Effector CD4-positive, alpha-beta T cell (primary cell): ENCODE measurements around the gene NR1I3.

Experiments
- DNase-seq: peaks from one replicate; pipeline ENCODE4 v3.0.0-alpha.2; 2020

NR1I3 gene

GRCh38 chr1:161217831-161218230 is 20.2 kb downstream of the NR1I3 start:
- DNase-seq: no peak

DNA sequence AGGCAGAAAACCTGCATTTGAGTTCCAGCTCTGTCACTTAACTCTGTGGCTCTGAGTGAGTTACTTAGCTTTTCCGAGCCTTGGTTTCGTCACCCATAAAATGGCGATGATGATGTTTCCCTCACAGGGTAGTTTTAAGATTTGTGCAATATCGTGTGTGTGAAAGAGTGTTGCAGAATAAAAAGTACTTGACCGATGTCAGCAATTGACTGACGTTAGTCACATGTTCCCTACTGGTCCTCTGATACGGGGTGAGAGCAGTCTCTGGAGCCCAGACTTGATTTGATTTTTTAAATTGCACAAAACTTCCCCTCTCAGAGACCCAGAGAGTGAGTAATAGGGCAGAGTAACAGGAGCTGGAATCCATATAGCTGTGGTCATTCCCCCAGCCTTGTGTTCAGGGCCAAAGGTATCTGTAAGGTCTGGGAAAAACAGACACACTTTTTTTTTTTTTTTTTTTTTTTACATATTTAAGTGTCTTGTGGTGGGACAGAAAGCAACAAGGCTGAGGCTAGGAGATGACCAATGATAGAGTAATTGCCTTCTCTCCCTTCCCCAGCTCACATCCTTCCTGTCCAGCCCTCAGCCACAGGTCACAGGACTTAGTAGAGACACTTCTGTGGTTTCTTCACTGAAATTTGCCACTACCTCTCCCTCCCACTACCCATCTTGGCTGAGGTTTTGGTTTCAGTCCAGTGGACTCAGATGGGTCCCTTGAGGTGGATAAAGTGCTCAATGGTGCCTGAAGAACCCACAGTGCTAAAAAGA is 20.9 kb downstream of the NR1I3 start:
- DNase-seq: no peak

GRCh38 chr1:161215076-161215475 is 22.9 kb downstream of the NR1I3 start, which contains the start of gene FCER1G:
Gene FCER1G, plus strand, starts transcription at chr1:161215295. Its CDS starts 27 bp downstream, at chr1:161215322.
- no peak for DNase-seq

DNA sequence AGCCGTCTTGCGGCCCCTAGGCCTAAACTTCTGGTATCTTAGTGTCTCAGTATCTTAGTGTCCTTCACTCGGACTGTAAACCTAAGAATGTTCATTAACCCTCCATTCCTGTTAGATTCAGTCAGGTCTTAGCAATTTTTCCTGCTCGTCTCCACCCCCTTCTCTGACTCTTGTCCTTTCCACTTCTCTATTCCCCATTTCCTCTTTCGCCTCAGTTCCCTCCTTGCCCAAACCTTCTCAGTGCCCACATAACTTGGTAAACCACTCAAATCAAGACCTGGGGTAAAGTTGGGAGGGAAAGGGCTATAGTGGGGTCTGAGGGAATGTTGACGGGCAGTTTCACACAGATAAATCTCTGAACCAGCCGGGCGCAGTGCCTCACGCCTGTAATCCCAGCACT is 23.6 kb downstream of the NR1I3 start:
- no peak for DNase-seq

GRCh38 chr1:161209790-161210409 is 28.1 kb downstream of the NR1I3 start:
- DNase-seq: peak; percentile 64

DNA sequence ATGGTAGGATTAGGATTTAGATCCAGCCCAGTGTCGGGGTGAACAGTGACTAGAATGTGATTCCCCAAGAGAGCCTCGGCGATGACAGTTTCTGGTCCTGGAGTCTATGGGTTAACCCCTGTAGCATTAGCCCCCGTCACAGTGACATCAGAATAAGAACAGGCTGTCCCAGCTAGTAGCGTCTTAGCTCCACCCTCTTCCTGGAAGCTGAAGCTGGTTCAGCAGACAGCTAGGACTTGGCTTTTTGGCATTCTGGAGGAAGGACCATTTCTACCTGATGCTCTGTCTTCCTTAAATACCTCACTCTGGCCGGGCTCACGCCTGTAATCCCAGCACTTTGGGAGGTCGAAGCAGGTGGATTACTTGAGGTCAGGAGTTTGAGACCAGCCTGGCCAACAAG is 30.8 kb downstream of the NR1I3 start:
- no peak for DNase-seq

DNA sequence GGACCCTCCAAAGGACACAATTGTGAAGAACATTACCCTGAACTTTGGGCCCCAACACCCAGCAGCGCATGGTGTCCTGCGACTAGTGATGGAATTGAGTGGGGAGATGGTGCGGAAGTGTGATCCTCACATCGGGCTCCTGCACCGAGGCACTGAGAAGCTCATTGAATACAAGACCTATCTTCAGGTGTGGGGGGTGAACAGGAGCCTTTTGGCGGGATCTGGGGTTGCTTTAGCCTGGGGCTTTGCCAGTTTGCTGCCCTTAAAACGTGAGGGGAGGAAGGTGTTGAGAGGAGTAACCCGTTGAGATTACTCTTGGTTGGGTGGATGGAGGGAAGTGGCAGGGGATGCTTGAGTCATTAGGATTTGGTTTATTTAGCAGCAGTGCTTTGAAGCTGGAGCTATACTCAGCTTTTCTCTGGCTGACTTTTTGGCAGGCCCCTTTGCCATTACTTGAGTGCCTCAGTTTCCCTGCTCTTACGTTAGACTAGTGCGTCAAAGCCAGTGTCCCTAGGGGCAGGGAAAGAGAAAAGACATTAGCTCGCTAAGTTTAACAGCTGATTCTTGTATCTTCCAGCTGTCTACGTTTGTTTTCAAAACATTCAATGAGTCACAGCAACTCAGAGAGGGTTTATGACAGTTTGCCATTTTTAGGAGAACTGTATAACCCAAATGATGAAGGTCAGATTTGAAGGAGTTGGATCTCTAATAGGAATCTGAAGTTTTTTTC is 31.4 kb downstream of the NR1I3 start:
- no peak for DNase-seq

- DNase-seq: peak; percentile 96
These were observed 35.9 kb downstream of the NR1I3 start, which contains the start of gene NDUFS2 for GRCh38 chr1:161201836-161202712. Gene NDUFS2, plus strand, starts transcription at chr1:161202367. Its CDS starts 19 bp downstream, at chr1:161202386.

GRCh38 chr1:161200992-161201835 is 36.8 kb downstream of the NR1I3 start:
- DNase-seq: no peak

GRCh38 chr1:161200421-161200991 is 37.5 kb downstream of the NR1I3 start:
- no peak for DNase-seq

DNA sequence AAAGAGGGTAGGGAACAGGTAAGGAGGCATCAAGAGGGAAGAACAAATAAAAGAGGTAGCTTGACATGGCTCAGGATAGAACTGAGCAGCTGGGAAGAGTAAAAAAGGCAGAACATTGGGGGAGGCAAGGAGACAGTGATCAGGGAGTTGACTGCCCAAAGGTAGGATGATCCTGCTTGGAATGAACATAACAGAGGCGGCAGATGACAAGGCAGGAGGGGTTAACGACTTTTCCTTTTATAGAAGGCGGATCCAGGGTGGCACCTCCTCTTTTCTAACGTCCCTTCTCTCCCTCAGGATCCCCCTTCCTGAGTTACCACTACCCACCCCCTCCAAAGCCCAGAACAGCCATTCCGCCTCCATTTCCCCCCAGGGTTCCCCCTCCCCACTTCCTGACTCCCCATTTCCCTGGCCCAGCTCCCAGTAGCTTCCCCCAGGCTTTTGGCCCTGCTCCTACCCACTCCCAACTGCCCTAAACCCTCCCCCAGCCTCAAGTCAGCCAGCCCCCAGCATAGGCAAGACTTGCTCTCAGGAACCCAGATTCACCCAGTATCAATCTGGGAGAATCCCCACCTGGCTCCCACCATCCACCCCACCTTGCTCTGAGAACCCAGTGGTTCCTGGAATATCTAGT is 38.4 kb downstream of the NR1I3 start:
- DNase-seq: no peak

DNA sequence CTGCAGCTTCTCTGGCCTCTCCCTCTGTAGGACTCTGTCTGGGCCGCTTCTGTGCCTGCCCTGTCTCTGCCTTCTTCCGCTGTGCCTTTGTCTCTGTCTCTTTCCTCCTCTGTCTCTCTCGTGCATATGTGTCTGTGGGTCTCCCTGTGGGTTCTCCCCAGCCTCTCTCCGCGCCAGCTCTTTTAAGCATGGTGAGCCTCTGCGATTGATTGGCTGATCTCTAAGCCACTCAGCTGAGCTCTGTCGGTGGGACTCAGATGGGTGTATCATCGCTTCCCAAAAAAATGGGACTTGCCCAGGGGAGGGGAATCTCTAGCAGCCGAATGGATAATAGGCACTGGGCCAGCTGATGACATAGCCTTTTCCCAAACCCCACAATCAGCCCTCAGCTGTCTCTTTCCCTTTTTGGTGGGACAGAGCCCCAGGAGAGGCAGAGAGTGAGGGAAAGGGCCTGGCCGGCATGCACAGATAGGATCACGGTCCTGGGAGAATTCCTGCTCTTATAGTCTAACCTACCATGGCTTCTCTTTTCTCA is 39.0 kb downstream of the NR1I3 start, which contains the start of gene ADAMTS4:
ADAMTS4 (minus strand) TSS at position 158 of the 535 bp plus-strand sequence. CDS start 427 bp downstream, outside the sequence.
- DNase-seq: no peak

GRCh38 chr1:161198194-161198896 is 39.7 kb downstream of the NR1I3 start:
- no peak for DNase-seq

DNA sequence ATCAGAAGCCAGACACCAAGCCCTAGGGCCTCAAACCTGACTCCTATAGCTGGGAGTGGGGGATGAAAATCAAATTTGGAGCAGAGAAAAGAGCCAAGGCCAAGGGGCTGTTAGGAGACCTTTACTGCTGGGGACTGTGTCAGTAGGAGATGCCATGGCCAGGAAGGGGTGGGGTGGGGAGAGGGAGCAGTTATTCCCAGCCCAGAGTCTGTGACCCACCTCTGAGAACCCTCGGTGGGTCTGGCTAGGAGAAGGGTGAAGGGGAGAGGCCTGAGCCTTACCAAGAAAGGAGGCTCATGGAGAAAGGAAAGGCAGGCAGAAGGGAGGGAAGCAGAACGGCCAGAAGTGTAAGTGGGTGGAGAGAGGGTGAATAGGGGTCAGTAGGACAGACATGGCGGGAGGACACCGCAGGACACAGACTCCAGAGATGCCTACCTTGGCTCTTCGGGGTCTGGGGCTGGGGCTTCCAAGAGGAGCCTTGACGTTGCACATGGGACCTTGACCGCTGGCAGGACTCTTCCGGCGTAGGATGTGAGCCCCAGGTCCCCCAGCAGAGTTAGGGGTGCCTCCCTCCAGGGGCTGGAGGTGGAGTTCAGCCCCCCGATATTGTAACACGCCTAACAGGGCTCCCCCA is 40.3 kb downstream of the NR1I3 start:
- no peak for DNase-seq

DNA sequence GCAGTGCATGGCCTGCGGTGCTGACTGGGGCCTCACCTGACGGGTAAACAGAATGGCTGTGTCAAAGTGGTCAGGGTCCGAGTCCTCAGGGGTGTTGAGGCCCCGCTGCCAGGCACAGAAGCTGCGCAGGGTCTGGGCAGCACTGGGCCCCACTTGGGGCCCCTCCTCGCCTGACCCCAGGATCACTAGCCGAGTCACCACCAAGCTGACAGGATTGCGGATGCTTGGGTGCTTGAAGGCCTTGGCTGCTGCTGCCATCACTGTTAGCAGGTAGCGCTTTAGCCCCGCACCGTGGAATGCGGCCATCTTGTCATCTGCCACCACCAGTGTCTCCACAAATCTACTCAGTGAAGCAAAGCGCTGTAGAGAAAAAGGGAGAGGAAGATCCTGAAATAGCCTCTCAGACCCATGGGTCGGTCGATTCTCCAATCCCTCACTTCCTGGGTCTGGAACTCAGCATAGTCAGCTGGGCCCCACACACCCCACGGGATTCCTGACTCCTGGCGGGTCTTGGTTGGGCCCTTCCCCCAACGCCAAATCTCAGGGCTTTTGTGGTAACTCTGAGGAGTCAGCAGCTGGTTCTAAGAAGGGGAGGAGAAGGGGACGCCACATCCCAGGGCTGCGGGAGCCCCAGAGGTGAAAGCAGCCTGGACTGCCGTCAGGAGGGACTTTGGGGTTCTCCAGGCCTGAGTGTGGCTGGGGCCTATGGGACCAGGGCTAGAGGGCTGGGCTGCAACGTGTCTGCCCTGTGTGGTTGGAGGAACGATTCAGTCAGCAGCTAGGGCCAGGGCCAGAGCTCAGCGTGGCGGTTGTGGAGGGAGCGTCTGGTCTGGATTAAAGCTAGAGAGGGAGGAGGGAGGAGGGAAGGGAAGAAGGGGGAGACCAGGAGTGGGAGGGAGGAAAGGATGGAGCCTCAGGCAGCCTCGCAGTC is 41.2 kb downstream of the NR1I3 start:
- no peak for DNase-seq

DNA sequence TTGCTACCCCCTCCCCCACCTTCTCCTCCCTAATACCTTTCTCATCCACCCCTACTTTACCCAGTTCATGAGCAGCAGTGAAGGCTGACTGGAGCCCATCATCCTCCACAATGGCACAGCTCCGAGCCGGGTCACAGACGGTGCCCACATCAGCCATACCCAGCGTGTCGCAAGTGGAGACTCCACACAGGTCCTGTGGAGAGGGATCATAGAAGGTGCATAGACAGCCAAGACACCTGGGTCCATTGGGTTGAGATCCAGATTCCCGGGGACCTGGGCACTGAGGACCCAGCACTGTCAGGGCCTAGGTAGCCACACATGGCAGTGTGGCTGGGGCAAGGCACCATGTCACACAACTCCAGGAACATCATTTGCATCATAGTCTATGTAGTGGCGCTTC is 41.9 kb downstream of the NR1I3 start:
- no peak for DNase-seq

DNA sequence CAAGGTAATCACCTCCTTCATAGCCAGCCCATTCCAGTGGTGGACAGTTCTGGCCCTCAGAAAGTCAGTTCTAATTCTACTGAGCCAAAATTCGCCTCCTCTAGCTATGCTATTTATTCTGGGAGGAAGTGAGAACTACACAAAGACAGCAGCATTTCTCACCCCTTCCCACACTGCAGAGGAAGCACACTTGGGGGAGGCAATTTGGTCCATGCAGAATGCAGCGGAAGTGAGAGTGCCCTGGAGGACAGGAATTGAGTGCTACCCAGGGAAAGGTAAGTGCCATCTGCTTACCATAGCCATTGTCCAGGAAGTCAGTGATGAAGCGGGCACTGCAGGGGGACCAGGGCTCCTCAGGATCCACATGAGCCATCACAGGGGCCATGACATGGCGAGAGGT is 42.8 kb downstream of the NR1I3 start:
- DNase-seq: no peak
